GM23248 (cell line): Measurements from ENCODE around the gene P3H3. TPM values are rescaled to one million over a fixed set of nuclear protein-coding genes. Genes with fewer than 3 reads are reported as not detected.

Source experiments
- DNase-seq: peaks from one replicate; pipeline ENCODE4 v3.0.0-alpha.2; 2015
- H2AFZ ChIP-seq: fragments of 200-600 bp; sonication (generic); 2 replicates; pipeline ENCODE4 v1.6.1; 2016; ENCODE audit warnings: antibody characterized with exemption
- H3F3A ChIP-seq: fragments of 200-600 bp; sonication (generic); 2 replicates; pipeline ENCODE4 v1.6.1; 2016; ENCODE audit warnings: mild to moderate bottlenecking, antibody characterized with exemption, mixed run types; ENCODE audit not compliant: insufficient read depth
- H3K27ac ChIP-seq: fragments of 200-600 bp; sonication (generic); 2 replicates; pipeline ENCODE4 v1.5.1; 2016; ENCODE audit warnings: mild to moderate bottlenecking
- H3K27me3 ChIP-seq: fragments of 200-600 bp; sonication (generic); replicated peaks from 2 replicates; pipeline ENCODE4 v1.6.1; 2016; ENCODE audit warnings: mild to moderate bottlenecking; ENCODE audit not compliant: insufficient read depth
- H3K36me3 ChIP-seq: fragments of 200-600 bp; sonication (generic); 2 replicates; pipeline ENCODE4 v1.6.1; 2016; ENCODE audit warnings: low read depth, mild to moderate bottlenecking
- H3K4me1 ChIP-seq: fragments of 200-600 bp; sonication (generic); 2 replicates; pipeline ENCODE4 v1.6.1; 2016; ENCODE audit warnings: mild to moderate bottlenecking; ENCODE audit not compliant: insufficient read depth
- H3K4me2 ChIP-seq: fragments of 200-600 bp; sonication (generic); one replicate; pipeline ENCODE4 v1.6.1; 2016; ENCODE audit warnings: mild to moderate bottlenecking; ENCODE audit not compliant: unreplicated experiment
- H3K4me3 ChIP-seq: fragments of 200-600 bp; sonication (generic); 2 replicates; pipeline ENCODE4 v1.5.1; 2016; ENCODE audit warnings: mild to moderate bottlenecking
- H3K79me2 ChIP-seq: fragments of 200-600 bp; sonication (generic); 2 replicates; pipeline ENCODE4 v1.6.1; 2016; ENCODE audit warnings: mild to moderate bottlenecking; ENCODE audit not compliant: insufficient read depth
- H3K9ac ChIP-seq: fragments of 200-600 bp; sonication (generic); 2 replicates; pipeline ENCODE4 v1.6.1; 2016; ENCODE audit warnings: mild to moderate bottlenecking
- H3K9me2 ChIP-seq: fragments of 200-600 bp; sonication (generic); 2 replicates; pipeline ENCODE4 v1.6.1; 2016; ENCODE audit warnings: mixed run types, mild to moderate bottlenecking, moderate library complexity; ENCODE audit not compliant: insufficient read depth
- H3K9me3 ChIP-seq: fragments of 200-600 bp; sonication (generic); one replicate; pipeline ENCODE4 v1.6.1; 2017; ENCODE audit warnings: low read depth
- H4K20me1 ChIP-seq: fragments of 200-600 bp; sonication (generic); 2 replicates; pipeline ENCODE4 v1.6.0; 2016; ENCODE audit not compliant: insufficient read depth
- EZH2 ChIP-seq: fragments of 200-600 bp; sonication (generic); IDR thresholded peaks from 2 replicates; pipeline ENCODE4 v1.6.1; 2018; ENCODE audit warnings: antibody characterized with exemption, mild to moderate bottlenecking; ENCODE audit not compliant: insufficient read depth, poor library complexity, severe bottlenecking
- EZH2phosphoT487 ChIP-seq: fragments of 200-600 bp; sonication (generic); IDR thresholded peaks from 2 replicates; pipeline ENCODE4 v1.6.1; 2018; ENCODE audit warnings: antibody characterized with exemption, moderate library complexity, mild to moderate bottlenecking, low read depth; ENCODE audit not compliant: insufficient read depth
- WGBS, 2 experiments: methylation state at CpG; one replicate each; pipeline ENCODE4 v1.1.6; 2015 to 2017; ENCODE audit warnings: low lambda C conversion rate in 2 of 2, low coverage in 1 of 2; ENCODE audit errors: missing lambda C conversion rate in 2 of 2; 5-methylcytosine and 5-hydroxymethylcytosine counted together
- in situ Hi-C: fragments of 300-500 bp; cut with MboI; formaldehyde crosslinking; loops from 2 replicates; pipeline ENCODE4 v1.15.0; 2020
- polyA plus RNA-seq: library from polyadenylated mRNA; unstranded; fragments of >200 nt; fragmentation: Nextera tagmentation; extraction: Ambion mirVana; gene quantifications from 2 replicates; pipeline ENCODE4 v1.2.1, GENCODE V29; 2016
- total RNA-seq: library from RNA; depleted of rRNA; stranded (reverse); fragments of >200 nt; shearing (Covaris generic); gene quantifications from 2 replicates; pipeline ENCODE4 v1.2.3, GENCODE V29; 2014

Gene P3H3
- total and polyA plus RNA-seq, 2 experiments from 2014 or later, result 37.6 to 43.0 TPM

DNA sequence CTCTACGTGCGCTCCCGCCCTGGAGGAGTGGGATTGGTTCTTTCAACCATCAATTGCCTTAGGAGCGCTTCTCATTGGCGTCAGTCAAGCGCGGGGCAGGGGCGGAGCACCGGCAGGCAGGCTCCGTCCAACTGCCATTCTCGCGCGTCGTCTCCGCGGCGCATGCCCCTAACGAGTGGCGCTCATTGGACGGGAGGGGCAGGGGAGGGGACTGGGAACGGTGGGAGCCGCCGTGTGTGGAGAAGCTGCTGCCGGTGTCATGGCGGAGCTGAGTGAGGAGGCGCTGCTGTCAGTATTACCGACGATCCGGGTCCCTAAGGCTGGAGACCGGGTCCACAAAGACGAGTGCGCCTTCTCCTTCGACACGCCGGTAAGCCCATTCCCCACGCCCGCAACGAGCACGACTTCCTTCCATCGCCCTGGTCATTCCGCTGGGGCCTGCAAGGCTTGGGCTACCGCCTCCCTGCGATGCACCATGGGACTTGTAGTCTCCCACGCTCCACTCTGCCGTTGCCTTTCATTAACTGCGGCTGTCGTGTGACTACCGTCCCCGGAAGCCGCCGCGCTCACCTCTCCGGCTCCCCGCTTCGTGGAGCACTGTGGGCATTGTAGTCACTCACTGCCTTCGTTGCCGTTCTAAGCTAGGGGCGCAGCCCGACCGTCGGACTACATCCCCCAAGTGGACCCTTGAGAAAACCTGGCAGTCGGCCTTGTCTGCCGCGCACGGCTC lies 23.9 kb downstream of the P3H3 start, which contains the start of gene USP5:
Gene USP5, plus strand, starts transcription at position 230 of the 730 bp plus-strand sequence. Its CDS starts 30 bp downstream, at position 260.
- TF ChIP-seq EZH2 (no peak), EZH2phosphoT487 (no peak)
- Histone ChIP-seq H3K9ac (peak within 1 kb of the TSS; percentile 91), H3K27me3 (no peaks in the 10 kb centered on the region), H2AFZ (peak within 1 kb of the TSS; percentile 91), H3K4me3 (peak within 1 kb of the TSS; percentile 89), H3K4me2 (peak within 1 kb of the TSS; percentile 90), H3K4me1 (peaks cover 14% of the 10 kb centered on the region), H3K9me3 (no peaks in the 10 kb centered on the region), H3K36me3 (peaks cover 14% of the 10 kb centered on the region; the same call in 1 of the 2 replicates), H3K9me2 (no peaks in the 10 kb centered on the region), H3K79me2 (peaks cover 68% of the 10 kb centered on the region), H3F3A (peaks cover 17% of the 10 kb centered on the region), H4K20me1 (no peaks in the 10 kb centered on the region), H3K27ac (peak within 1 kb of the TSS; percentile 96)
- in situ Hi-C loops, result no loop called here
- 1% methylated on average over 64 of the region's 65 CpGs for WGBS, 2 experiments
- peak; percentile 100 for DNase-seq

DNA sequence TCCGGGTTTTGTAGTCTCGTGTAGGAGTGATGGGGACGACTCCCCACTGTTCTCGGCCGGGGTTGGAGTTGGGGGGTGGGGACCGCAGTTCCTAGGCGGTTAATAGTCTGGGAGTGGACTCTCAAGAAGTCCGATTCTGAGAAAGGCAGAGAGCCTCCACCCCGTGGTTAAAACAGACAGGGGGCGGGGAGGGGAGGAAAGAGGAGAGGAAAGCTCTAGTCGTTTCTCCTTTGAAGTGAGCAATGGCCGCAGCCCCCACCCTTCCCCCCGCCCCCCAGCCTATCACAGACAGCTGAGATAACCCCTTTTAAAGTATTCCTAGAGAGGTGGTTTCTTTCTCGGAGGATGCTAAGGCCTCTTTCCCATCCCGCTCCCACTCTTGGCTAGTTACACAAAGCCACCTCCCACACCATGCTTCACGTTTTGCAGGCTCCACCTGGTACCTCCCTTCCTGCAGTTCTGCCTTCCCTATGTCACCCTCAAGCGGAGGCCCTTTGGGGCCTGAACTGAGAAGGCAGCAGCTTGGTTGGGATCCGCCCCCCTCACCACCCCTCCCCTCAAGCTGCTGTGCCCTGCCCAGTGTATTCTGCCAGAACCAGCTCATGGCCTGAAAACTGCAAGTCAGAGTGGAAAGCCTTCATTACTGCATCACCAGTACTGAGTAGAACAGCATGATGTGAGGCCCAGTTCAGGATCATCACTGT lies 24.6 kb downstream of the P3H3 start:
- H3K79me2 ChIP-seq, result peaks cover 66% of the 10 kb centered on the region

GRCh38 chr12:6853626-6854025 lies 25.4 kb downstream of the P3H3 start:
- Histone ChIP-seq H3F3A (peaks cover 17% of the 10 kb centered on the region), H3K27me3 (no peaks in the 10 kb centered on the region), H3K9ac (peak overlapping the region; percentile 91), H3K27ac (peak overlapping the region; percentile 96), H3K9me3 (no peaks in the 10 kb centered on the region), H2AFZ (no peak overlapping the region), H3K4me2 (peak overlapping the region; percentile 79), H3K4me1 (peaks cover 14% of the 10 kb centered on the region), H3K9me2 (no peaks in the 10 kb centered on the region), H3K36me3 (peaks cover 21% of the 10 kb centered on the region; the same call in 1 of the 2 replicates), H3K79me2 (peaks cover 72% of the 10 kb centered on the region), H4K20me1 (no peaks in the 10 kb centered on the region), H3K4me3 (peak overlapping the region; percentile 89)
- in situ Hi-C loops, result no loop called here
- TF ChIP-seq EZH2 (no peak), EZH2phosphoT487 (no peak)
- WGBS, 2 experiments, result 92 to 95% methylated on average over 1 of the region's 1 CpG
- no peak for DNase-seq

More for the DNA sequence above, 24.6 kb downstream of the P3H3 start:
- DNase-seq, result peak; percentile 90
- peak overlapping the region; percentile 91 for H3K9ac ChIP-seq
- no peaks in the 10 kb centered on the region for H3K9me3 ChIP-seq
- WGBS, 2 experiments, result 2% methylated on average over 14 to 18 of the region's 18 CpGs
- peak overlapping the region; percentile 79 for H3K4me2 ChIP-seq
- H3F3A ChIP-seq, result peaks cover 17% of the 10 kb centered on the region
- peak overlapping the region; percentile 56 for H2AFZ ChIP-seq
- peaks cover 14% of the 10 kb centered on the region; the same call in 1 of the 2 replicates for H3K36me3 ChIP-seq
- in situ Hi-C loops, result no loop called here
- H3K4me1 ChIP-seq, result peaks cover 14% of the 10 kb centered on the region
- H3K27me3 ChIP-seq, result no peaks in the 10 kb centered on the region
- no peaks in the 10 kb centered on the region for H3K9me2 ChIP-seq
- no peak for TF ChIP-seq EZH2phosphoT487
- H3K4me3 ChIP-seq, result peak overlapping the region; percentile 89
- no peaks in the 10 kb centered on the region for H4K20me1 ChIP-seq
- H3K27ac ChIP-seq, result peak overlapping the region; percentile 96

DNA sequence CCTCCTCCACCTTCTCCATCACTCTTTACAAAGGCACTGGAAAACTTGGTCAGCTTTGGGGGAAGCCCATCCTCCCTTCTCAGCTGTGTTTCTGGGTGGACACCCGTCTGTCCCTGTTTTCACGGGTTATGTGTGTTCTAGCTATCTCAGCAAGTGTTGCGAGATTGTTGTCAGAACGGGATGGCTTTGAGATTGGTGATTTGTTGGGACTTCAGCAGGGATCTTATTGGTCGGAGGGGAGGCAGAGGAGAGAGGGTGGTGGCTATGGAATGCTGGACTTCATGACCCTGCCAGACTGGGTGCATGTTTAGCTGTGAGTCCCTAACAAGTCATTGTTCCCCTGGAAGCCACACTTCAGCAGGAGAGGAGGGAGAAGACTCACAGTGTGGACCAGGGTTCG lies 25.8 kb downstream of the P3H3 start:
- Histone ChIP-seq H4K20me1 (no peaks in the 10 kb centered on the region), H3K36me3 (peaks cover 25% of the 10 kb centered on the region; the same call in 1 of the 2 replicates), H3K27ac (peak overlapping the region; percentile 96), H3K4me3 (peak overlapping the region; percentile 89), H3K27me3 (no peaks in the 10 kb centered on the region), H3K9me2 (no peaks in the 10 kb centered on the region), H3K4me1 (peaks cover 14% of the 10 kb centered on the region), H3K9ac (peak overlapping the region; percentile 91), H3F3A (peaks cover 17% of the 10 kb centered on the region), H3K4me2 (peak overlapping the region; percentile 79), H2AFZ (no peak overlapping the region), H3K9me3 (no peaks in the 10 kb centered on the region), H3K79me2 (peaks cover 70% of the 10 kb centered on the region)
- TF ChIP-seq EZH2 (no peak), EZH2phosphoT487 (no peak)
- no peak for DNase-seq
- 82 to 83% methylated on average over 6 of the region's 6 CpGs for WGBS, 2 experiments
- in situ Hi-C loops, result no loop called here
